ENCODE results near the gene PIP4K2A. TPM values are rescaled to one million over a fixed set of nuclear protein-coding genes. Genes with fewer than 3 reads are reported as not detected.

Gene PIP4K2A
- total and polyA plus RNA-seq, 2 donors (not counting 3 experiments of a cell fraction or from before 2014, with no cell fraction given): 11.8 to 32.6 TPM

DNA sequence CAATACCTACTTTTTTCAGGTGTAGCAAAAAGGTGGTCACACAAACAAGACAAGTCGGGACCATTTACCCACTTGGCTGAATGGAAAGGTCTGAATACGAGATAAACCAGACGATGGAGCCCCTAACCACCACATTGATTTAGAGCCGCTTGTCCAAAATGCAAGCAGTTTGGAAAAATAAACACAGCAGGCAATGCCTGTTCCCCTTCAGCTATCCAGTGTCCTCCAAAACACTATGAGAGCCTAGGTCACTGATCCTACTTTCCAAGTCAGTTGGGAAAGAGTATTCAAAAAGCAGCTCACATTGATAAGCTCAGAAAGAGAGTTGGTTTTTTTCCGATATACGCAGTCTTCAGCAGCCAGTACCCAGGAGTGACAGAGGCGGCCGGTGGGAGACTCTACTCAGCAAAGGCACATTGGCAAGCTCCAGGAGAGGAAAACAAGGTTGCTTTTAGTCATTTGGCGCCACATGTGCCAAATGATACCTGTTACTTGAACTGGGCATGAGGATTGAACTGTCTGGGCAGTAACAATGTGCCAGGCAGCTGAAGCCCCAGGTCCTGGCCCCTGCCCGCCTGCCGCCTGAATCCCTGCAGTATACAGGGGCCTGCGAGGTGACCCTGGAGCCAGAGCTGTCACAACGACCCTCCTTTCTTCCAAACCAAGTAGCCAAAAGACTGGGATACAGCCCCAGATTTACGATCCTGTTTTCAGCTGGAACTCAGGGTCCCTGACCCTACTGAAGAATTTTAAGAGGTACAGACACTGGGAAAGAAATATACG is 109.8 kb downstream of the PIP4K2A start:
- H4K20me1 ChIP-seq (replicated peaks; ENCODE audit: control insufficient read depth, extremely low read depth, insufficient read depth, low read length): no peaks in the 10 kb centered on the region
- no peak overlapping the region for H3K9ac ChIP-seq (replicated peaks; ENCODE audit: extremely low read depth, insufficient read depth, low read length)
- FAIRE-seq (no peak), DNase-seq (ENCODE audit: low read depth, low spot score) (no peak)
- H3K27me3 ChIP-seq (ENCODE audit: control insufficient read depth in 2 of 2, insufficient read depth in 2 of 2, low read length in 2 of 2): no peaks in the 10 kb centered on the region
- H3K4me3 ChIP-seq (replicated peaks in 1 of 3; ENCODE audit: insufficient read depth in 1 of 3, low read depth in 1 of 3, low read length in 3 of 3): no peak overlapping the region
- H3K36me3 ChIP-seq (ENCODE audit: control insufficient read depth in 2 of 2, extremely low read depth in 1 of 2, insufficient read depth in 2 of 2, low read length in 2 of 2): peaks cover 0 to 10% of the 10 kb centered on the region in 2 experiments
- H3K79me2 ChIP-seq (ENCODE audit: control insufficient read depth, insufficient read depth, low read length): no peaks in the 10 kb centered on the region
- dilution Hi-C loops (cut with MboI; ENCODE audit: extremely low pct_ligation_motif_present, low sequenced_read_pairs) (no loop called here), intact Hi-C loops (cut with micrococcal nuclease) (no loop called here)
- peaks cover 5% of the 10 kb centered on the region for H3K4me1 ChIP-seq (ENCODE audit: control insufficient read depth, extremely low read depth, insufficient read depth, low read length)
- ChIA-PET POLR2A (no interaction called here), CTCF (interaction anchor here (1.2 kb wide), 1 partner anchor 10 kb away, joined by 4 read pairs; no protein-coding TSS in a partner anchor)
- no TSS peak for BruUV-seq (replicated peaks)
- no peaks in the 10 kb centered on the region for H3K9me1 ChIP-seq (replicated peaks; ENCODE audit: control insufficient read depth, extremely low read depth, insufficient read depth, low read length)
- H2AFZ ChIP-seq (ENCODE audit: low read depth, low read length): no peak overlapping the region
- no peak overlapping the region for H3K4me2 ChIP-seq (ENCODE audit: insufficient read depth, low read length)
- TF ChIP-seq POLR2AphosphoS5 (IDR thresholded peaks at IDR 0.05; ENCODE audit: insufficient read depth, low read depth, low read length) (no peak), JUN (IDR thresholded peaks at IDR 0.05; ENCODE audit: borderline replicate concordance, insufficient read depth, insufficient read length, low read depth) (no peak), FOS (IDR thresholded peaks at IDR 0.05; ENCODE audit: borderline replicate concordance, insufficient read depth, low read length) (no peak), POLR2A (IDR thresholded peaks at IDR 0.05; ENCODE audit: low read depth, low read length) (no peak), GATA2 (IDR thresholded peaks at IDR 0.05; ENCODE audit: insufficient read depth, insufficient read length, low read depth, low read length) (no peak), EZH2 (IDR thresholded peaks at IDR 0.05; ENCODE audit: borderline replicate concordance, low read depth, low read length, severe bottlenecking) (no peak), MYC (IDR thresholded peaks at IDR 0.05; ENCODE audit: low read depth, low read length) (no peak)
- TF ChIP-seq, protein P1, sequence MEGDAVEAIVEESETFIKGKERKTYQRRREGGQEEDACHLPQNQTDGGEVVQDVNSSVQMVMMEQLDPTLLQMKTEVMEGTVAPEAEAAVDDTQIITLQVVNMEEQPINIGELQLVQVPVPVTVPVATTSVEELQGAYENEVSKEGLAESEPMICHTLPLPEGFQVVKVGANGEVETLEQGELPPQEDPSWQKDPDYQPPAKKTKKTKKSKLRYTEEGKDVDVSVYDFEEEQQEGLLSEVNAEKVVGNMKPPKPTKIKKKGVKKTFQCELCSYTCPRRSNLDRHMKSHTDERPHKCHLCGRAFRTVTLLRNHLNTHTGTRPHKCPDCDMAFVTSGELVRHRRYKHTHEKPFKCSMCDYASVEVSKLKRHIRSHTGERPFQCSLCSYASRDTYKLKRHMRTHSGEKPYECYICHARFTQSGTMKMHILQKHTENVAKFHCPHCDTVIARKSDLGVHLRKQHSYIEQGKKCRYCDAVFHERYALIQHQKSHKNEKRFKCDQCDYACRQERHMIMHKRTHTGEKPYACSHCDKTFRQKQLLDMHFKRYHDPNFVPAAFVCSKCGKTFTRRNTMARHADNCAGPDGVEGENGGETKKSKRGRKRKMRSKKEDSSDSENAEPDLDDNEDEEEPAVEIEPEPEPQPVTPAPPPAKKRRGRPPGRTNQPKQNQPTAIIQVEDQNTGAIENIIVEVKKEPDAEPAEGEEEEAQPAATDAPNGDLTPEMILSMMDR (IDR thresholded peaks at IDR 0.05; ENCODE audit: extremely low read depth in 1 of 2, insufficient read depth in 1 of 2, low read depth in 1 of 2, low read length in 2 of 2): no peak
- TF ChIP-seq, protein P2, sequence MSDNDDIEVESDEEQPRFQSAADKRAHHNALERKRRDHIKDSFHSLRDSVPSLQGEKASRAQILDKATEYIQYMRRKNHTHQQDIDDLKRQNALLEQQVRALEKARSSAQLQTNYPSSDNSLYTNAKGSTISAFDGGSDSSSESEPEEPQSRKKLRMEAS (IDR thresholded peaks at IDR 0.05; ENCODE audit: insufficient read depth, insufficient read length): no peak
- H3K27ac ChIP-seq (ENCODE audit: insufficient read depth, low read depth, low read length): no peak overlapping the region
- H3K9me3 ChIP-seq (replicated peaks; ENCODE audit: control insufficient read depth, insufficient read depth, low read length): no peaks in the 10 kb centered on the region
